HG03378 (cell line): Measurements from ENCODE around the gene EFNA5.
A peak's percentile ranks its signal among the peaks of the same experiment; 100 is the strongest.

ENCODE experiments used
- ATAC-seq: cut with Tn5 transposase; IDR thresholded peaks from one replicate; pipeline ENCODE4 v1.9.1; 2021; ENCODE audit warnings: mild to moderate bottlenecking, moderate library complexity; ENCODE audit not compliant: unreplicated experiment

Gene EFNA5

DNA sequence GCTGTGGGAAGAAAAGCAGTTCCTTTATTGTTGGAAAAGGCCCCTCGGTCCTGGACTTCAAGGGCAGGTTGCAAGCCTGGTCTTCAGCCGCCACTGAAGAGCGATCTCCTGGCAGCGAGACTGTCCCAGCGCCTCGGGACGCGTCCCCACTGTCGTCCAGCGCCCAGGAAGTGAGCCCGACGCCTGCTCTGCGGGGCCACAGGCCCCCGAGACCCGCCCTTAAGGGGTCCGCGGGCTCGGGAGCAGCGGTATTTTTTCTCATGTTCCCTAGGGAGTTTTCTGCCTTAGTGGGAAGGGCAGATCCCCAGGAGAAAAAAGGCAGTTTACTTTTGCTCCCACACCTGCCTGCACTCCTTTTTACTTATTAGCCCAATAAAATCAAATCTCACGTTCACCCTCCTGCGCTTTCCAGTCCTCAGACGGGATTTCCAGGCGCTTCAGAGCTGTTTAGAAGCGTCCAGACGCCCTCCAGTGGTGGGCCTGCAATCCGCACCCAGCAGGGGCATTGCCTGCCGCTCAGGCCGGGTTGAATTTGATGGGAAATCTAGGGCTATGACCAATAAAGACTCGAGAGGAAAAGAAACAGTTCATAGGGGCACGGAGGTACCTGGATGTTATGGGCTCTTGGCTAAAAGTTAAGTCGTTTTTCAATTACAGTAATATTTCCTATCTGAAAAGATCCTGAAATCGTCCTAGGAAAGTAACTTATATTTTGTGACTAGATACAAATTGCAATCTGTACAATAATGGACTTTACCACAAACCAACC lies 2.8 kb upstream of the EFNA5 start:
- peak; percentile 75 for ATAC-seq

DNA sequence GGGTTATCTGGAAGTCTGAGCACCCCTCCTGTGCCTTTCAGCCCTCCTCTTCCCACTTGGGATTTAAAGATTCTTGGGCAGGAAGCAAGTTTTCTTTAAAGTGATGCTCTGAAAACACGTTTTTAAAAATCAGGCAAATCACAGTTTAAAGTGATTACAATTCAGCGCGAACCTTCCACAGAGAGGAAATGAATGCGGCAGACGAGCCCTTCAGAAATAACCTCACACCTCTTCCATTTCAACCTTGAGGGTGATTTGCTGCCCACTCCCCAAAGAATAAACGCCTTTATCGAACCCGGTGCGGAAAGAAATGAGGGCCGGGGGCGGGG lies 2.3 kb upstream of the EFNA5 start:
- ATAC-seq, result no peak

DNA sequence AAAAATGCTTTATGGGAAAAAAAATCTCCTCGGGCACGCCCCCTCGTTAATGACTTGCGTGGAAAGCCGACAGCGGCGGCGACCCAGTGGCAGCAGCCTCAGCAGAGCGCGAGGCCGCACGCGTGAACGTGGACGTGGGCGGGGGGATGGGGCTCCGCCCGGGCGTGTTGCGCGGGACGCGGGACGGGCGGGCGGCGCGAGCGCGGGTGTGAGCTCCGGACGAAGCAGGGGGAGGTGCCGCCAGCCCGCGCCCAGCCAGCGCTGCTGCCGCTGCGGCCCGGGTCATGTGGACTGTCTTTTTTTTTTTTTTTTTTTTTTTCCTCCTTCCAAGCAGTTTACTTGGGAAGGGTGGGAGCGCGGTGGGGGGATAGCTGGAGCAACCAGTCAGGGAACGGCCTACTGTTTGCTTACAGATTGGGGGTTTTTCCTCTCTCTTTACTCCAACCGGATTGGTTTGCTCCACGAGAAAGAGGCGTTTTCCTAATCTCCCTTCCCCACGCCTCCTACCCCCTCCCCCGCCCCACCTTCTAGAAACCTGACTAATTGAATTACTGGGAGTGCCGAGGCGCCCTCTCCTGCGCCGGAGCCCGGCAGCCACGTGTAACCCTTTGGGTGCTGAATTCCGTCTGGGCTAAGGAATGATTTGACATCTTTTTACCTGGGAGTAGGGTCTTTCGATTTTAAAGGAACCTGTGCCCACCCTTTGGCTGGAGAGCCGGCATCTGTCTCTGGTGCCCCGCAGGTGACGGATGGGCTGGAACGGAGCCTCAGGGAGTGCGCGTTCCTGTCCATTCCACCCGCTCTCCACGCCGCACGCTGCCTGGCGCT lies 1.7 kb upstream of the EFNA5 start:
- ATAC-seq, result no peak

DNA sequence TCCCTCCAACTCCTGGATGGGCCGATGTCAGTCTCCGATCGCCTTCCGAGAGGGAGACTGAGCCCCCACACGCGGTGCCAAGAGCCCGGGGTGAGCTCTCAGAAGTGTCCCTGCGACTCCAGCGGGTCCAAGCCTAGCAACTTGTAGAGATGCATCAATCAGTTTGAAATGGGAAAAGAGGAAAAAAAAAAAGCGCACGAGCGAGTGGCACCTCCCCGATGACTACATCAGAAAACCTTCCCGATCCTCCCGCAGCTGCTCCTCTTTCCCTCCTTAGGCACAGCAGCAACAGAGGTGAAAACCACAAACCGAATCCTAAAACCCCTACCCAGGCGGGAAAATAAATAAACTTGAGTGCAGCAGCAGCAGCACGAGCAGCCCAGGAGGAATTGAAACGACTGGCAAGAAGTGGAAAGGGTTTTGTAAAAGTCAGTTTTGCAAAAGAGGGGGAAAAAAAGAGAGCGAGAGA lies 1.0 kb upstream of the EFNA5 start:
- ATAC-seq, result no peak

DNA sequence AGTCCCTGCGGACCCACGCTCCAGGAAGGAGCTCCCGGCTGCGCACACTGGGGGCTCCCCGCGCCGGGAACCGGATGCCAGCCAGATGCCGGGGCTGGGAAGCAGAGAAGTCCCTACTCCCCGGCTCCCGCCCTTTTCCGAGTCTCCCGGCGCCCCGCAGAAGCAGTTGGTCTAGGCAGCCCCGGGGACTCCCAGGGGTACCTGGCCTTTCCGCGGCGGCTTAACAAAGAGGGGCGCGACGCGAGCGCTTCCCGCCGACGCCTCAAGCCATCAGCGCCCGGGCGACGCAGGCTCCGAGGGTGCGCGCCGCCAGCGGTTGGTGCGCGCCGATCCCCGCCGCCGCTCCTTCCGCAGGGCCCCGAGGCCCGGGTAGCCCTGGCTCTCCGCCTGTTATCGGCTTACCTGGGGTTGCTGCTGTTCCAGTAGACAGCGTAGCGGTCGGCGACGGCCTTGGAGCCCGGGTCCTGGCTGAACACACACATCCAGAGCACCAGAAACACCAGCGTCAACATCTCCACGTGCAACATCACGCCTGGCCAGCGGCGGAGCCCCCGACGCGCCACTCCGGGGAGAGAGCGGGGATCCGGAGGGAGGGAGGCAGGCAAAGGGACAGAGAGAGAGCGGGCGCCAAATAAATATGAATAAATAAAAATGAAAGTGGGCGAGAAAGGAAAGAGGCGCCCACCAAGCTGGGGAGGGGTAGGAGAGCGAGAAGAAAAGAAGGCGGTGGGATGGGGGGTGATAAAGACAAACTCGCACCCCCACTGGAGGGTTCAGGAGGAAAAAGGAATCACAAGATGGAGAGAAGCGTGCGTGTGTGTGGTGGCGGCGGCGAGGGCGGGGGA lies 428 bp downstream of the EFNA5 start:
- ATAC-seq, result no peak

DNA sequence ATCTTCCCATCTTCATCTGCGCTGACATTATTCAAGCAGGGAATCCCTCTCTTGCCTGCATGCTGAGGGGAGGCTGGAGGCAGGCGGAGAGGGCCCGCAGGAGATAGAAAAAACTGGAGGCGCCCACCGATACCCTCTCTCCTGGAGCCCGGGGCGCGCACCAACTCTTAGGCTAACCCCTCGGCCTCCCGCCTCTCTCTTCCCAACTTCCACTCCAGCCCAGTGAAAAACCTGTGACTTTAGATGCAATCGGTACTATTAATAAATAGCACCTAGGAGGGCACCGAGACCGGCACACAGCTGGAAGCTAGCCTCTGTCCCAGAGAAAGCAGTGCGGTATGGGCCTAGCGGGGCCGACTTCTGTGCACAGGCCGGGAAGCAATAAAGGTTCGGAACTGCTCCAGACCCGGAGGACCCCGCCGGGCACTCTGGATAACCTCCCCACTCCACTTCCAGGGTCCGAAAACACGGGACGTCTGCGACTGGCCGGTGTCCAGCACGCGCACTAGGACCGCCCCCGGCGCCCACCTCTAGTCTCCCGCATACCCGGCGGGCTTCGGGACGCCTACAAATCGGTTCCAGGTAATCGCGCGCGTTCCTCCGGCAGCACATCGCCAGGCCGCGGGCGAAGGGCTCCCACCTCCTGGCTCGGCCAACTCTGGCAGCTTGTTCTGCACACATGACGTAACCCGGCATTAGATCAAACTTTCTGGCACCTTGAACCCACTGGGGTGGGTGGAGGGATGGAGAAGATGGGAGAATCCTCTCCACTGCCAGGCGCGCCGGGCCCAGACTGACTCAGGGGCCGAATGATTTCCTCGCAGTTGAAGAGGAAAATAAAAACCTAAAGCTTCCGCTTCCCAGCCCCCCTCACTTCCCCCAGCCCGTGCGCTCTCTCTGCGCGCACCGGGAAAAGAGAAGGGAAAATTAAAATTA lies 1.4 kb downstream of the EFNA5 start:
- no peak for ATAC-seq

DNA sequence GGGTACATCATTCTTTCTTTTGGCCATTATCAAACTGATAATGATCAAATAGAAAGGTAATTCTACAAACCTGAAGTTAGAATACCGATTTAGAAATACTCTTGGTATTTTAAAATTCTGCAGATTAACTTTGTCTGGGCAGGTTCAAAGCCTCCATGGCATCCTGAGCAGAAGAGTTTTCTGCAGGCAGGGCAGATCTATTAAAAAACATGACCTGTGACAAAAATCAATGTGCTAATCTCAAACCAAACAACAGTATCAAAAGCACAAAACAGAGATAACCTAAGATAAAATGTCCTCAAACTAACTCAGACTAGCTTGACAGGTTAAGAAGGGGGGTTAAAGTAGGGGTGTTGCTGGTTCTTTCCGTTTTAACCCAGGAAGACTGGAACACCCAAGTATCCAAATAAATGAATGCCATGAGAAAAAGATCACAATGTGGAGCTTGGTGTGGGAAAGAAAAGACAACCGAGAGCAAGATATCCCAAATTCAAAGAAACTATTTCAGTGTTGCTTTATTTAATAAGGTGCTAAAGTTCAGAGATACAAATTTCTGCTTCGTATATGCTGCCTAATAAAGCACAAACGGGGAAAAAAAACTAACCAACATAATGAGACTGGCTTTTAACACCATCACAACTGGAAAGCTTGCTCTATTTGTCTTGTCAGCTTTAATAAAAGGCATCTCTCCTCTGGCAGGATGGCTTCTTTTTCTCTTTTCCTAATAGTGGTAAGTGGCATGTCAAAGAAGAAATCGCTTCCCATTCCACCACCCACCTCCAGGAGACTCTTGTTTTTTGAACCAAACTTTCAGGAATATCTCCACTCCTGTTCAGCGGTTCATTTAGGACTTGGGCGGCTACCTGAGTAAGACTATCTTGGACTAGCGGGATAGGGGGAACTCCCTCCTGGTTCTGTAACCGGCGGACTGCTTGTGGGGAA lies 2.3 kb downstream of the EFNA5 start:
- no peak for ATAC-seq

DNA sequence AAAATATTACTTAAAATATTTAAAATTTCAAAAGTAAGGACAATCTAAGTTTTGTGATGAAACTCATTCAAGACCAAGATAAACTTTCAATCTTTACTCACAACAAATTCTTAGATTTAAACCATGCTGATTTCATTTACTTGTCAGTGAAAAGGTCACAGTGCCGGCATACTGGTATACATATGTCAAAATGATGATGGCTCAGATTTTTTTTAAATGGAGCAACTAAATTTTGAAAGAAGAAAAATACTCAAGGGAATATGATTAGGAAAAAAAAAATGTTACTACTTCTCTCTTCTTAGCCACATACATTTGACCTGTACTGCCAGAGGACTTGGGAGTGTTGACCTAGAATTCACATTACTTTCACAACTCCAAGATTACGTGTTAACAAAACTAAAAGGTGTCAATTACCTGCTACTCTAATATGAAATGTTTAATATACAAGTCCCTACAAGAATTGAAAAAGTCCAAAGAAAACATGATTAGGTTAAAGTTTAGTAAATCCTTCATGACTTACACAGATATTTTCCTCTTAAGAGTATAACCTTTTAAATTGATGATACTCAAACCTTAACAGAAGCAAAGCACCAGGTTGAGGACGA lies 4.6 kb downstream of the EFNA5 start:
- ATAC-seq, result no peak

DNA sequence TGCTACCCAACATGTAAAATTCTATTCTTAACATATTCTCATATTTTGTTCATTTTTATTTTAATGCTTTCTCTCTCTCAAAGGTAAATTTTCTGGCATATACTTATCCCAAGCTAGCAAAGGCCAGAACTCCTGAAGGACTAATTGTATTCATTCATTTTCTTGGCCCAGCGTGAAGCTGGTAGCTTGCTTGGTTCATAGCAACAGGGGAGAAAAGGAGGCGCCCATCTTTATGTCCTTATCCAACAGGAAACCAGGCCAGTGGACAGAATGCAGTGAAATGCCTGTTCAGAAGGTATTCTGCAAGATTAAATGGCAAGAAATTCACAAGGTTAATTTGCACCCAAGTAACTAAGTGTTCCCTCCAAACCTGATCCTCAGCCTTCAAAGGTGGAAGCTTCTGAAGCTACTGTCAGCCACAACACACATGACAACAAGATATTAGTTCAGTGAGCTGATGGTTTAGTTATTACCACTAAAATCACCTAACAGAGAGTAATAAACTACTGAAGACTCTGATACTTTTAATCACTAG lies 5.6 kb downstream of the EFNA5 start:
- no peak for ATAC-seq

DNA sequence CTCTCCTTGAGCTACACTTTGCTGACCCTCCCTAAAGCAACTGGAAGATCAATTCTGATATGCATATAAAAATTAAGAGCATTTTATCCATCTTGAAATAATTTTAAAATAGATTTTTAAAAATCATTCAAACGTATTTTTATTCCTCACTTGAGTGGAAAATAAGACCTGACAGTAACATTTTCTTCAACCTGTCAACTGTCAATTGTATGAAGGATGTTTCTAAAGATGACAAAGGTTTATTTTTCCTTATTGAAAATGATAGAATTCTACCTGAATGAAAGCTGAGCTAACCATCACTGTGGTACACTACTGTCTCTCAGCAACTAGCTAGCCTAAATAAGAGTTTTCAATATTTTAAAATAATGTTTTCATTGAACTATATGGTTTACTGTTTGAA lies 7.0 kb downstream of the EFNA5 start:
- ATAC-seq, result no peak

DNA sequence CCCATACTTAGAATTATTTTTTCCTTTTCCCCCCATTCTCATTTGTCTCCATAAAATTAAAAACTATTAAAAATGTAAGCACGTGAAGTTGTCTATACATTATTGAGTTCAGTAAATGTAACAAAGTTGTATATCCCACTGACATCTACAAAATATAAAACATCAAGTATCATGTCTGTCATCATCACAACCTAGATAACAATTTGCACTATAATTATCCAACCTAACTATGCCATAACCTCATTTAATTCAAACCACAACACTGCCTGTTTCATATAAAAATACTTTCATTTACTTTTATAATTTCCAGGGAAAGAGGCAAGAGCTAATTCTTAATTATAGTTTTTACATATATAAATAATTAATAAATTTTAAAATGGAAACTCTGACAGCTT lies 9.1 kb downstream of the EFNA5 start:
- ATAC-seq, result no peak

DNA sequence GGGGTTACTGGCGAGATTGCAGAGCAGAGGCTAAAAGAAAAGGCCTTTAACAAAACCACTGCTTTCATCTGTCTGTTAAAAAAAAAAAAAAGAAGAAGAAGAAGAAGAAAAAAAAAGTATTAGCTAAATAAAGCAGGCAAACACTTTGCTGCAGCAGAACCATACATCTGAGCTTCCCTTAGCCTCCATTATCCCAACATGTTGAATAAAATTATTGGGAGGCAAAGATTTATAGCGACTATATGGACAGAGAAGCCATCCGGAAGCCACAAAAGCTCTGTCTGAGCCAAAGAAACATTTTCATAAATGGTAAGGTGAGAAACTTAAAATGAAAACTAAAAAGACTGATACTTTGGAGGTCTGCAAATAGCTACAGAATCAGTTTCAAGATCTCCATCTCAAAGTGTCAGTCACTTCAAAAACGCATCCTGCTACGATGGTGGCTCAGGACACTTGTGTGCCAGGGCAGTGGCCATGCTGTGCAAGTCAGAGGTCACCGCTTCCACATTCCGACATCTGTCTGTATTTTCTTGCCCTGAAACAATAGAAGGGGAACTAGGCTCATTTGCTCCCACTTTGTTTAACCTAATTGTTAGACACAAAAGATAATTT lies 9.6 kb downstream of the EFNA5 start:
- ATAC-seq, result no peak

DNA sequence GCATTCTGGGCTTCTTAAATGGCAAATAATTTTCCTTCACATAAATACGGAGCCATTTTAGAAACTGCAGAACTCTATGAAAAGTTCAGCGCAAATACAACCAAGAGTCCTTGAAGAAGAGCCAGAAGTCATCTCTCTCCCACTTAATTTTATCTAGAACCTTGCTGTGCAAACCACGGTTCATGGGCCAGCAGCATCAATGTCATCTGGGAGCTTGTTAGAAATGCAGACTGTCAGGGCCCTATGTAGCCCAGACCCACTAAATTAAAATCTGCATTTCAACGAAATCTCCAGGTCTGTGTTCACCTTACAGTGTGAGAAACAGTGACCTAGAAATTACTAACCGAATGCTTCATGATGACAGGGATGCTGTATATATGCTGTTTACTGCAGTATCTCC lies 12.2 kb downstream of the EFNA5 start:
- ATAC-seq, result no peak

DNA sequence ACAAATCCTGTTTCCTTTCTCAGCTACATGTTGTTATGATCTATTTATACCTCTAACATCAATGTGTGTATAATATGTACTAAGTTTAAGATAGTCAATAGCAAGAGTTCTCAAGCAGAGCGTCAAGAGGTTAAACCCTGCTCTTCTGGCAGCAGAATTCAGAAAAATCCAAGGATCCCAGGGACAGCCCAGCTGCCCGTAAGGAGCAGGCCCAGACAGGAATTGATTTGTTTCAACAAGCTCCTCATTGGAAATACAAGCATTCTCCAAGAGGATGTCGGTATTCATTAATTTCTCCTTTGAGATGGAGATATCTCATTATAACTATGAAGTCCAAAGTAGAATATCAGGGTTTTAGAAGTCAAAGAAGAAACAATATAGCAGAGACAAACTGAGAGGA lies 14.9 kb downstream of the EFNA5 start:
- ATAC-seq, result no peak

DNA sequence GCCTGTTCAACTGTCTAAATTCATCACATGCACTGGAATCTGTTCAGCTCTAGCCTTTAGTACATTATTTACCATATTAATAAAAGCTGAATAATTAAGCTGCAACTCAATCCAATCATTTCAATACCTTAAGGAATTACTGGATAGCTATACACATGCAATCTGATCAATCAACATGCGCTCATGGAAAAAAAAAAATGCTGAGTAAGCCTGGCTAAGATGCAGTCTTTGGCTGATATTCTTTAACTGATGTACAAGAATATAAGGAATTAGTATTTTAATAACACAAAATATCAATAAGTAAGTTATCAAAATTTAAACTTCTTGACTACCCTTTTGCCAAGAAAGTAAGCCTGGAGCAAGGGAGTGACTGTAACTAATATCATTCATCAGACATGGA lies 15.9 kb downstream of the EFNA5 start:
- no peak for ATAC-seq

DNA sequence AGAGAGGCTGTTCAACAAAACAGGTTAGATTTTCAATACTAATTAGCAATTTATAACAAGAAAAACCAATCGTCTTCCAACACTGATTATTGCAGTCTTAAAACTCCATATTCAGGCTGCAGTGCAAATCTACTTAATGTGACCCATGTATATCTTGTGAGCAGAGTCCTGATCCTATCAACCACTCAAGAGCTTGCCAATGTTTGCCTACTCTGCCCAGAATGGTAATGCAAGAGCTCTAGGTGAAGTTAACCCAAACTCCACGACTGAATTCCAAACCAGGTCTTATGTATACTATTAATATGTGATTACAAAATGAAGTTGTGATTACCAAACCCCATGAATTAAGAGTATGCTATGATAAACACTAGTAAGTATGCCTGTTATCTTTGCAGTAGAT lies 17.1 kb downstream of the EFNA5 start:
- ATAC-seq, result no peak

DNA sequence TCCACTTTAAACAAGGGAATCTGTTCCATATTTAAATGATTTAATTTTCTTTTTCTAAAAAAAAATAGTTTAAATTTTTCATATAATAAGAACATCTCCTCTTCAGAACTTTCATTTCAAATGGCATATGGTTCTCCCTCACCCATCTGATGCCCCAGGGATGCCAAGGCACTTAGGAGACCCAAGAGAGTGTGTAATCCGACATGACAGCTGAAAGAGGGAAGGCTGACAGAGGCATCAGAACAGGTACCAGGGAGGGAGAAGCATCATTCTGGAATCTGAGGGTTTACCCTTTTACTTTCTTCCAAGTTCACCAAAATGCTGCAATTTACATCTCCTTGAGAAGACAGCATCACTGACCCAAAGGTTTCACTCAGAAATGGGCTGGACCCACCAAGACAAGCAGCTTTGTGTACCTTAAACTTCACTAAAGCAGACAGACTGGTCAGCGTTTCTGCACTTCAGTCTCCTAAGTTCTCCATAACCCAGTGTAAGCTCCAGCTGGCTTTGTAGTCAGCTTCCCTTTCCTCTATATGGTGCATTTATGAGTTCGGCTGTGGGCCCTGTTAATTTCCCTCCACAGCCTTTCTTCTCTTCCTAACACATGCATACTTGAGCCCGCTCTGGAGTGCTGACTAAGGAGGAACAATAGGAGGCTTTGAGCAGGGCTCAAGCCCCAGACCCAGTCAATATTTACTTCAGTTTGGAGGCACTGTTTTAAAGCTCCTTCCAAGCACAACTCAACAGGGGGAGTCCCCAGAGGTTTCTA lies 17.7 kb downstream of the EFNA5 start:
- ATAC-seq, result no peak
